ENCODE results near the gene ISL2. TPM values are rescaled to one million over a fixed set of nuclear protein-coding genes. Genes with fewer than 3 reads are reported as not detected.

ISL2 gene
- total RNA-seq, 4 donors from 2014 or later = 1.8 to 5.1 (median 4.2) TPM

DNA sequence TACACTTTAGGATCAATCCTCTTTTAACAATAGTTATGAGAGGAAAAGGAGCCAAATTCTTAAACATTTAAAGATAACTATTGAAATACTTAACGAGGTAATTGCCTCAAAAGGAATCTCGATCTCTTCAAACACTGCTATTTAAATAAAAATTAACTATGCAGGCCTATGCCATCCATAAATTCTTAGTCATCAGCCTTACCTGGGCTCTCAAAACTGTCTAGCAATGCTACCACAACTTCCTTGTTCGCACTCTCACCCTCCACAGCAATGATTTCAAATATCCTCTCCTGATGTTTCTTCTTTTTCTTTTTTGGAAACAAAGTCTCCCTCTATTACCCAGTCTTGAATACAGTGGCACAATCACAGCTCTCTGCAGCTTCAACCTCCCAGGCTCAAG lies 37.6 kb upstream of the ISL2 start:
- peaks cover 18 to 38% (median 25%) of the 10 kb centered on the region in 4 donors for H3K4me1 ChIP-seq
- TF ChIP-seq, protein P1, sequence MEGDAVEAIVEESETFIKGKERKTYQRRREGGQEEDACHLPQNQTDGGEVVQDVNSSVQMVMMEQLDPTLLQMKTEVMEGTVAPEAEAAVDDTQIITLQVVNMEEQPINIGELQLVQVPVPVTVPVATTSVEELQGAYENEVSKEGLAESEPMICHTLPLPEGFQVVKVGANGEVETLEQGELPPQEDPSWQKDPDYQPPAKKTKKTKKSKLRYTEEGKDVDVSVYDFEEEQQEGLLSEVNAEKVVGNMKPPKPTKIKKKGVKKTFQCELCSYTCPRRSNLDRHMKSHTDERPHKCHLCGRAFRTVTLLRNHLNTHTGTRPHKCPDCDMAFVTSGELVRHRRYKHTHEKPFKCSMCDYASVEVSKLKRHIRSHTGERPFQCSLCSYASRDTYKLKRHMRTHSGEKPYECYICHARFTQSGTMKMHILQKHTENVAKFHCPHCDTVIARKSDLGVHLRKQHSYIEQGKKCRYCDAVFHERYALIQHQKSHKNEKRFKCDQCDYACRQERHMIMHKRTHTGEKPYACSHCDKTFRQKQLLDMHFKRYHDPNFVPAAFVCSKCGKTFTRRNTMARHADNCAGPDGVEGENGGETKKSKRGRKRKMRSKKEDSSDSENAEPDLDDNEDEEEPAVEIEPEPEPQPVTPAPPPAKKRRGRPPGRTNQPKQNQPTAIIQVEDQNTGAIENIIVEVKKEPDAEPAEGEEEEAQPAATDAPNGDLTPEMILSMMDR (IDR thresholded peaks at IDR 0.05) = no peak
- 89% methylated on average over 3 of the region's 3 CpGs for WGBS
- intact Hi-C loops (cut with DNase I) = no loop called here
- H3K4me3 ChIP-seq = no peak overlapping the region
- DNase-seq (ENCODE audit: extremely low spot score) = no peak
- H3K27me3 ChIP-seq = no peaks in the 10 kb centered on the region
- H3K9me3 ChIP-seq = no peaks in the 10 kb centered on the region
- H3K36me3 ChIP-seq = no peaks in the 10 kb centered on the region
- H3K27ac ChIP-seq (replicated peaks in 1 of 4) = no peak overlapping the region

DNA sequence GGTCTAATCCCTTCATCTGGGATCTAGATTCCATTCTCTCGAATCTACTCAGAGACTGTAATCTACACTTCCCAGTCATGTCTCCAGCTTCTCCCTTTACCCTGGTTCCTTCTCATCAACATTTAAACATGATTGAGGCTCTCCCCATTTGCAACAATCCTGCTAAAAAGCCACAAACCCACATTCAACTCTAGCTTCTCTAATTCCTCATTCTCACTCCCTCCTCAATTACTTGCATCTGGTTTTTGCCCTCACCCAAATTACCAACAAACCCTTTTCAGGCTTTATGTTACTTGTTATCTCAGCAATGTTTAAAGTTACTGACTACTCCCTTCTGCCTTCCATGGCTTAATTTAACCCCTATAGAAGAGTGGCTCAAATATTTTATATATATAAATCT lies 36.8 kb upstream of the ISL2 start:
- WGBS = 77% methylated on average over 1 of the region's 1 CpG
- Histone ChIP-seq H3K9me3 (no peaks in the 10 kb centered on the region), H3K27ac (replicated peaks in 1 of 4) (no peak overlapping the region), H3K4me3 (no peak overlapping the region), H3K27me3 (no peaks in the 10 kb centered on the region), H3K36me3 (no peaks in the 10 kb centered on the region), H3K4me1 (peaks cover 15 to 38% (median 23%) of the 10 kb centered on the region in 4 donors)
- no peak for DNase-seq (ENCODE audit: extremely low spot score)
- intact Hi-C loops (cut with DNase I) = no loop called here
- no peak for TF ChIP-seq EP300 (IDR thresholded peaks at IDR 0.05)

DNA sequence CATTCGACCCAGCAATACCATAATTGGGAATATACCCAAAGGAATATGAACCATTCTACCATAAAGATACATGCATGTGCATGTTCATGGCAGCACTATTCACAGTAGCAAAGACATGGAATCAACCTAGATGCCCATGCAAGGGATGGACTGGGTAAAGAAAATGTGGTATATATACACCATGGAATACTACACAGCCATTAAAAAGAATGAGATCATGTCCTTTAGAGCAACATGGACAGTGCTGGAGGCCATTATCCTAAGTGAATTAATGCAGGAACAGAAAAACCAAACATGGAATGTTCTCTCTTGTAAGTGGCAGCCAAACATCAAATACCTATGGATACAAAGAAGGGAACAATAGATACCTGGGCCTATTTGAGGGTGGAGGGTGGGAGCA lies 32.7 kb upstream of the ISL2 start:
- Histone ChIP-seq H3K36me3 (no peaks in the 10 kb centered on the region), H3K27ac (replicated peaks in 1 of 4) (no peak overlapping the region), H3K4me3 (no peak overlapping the region), H3K4me1 (peaks cover 9 to 37% (median 24%) of the 10 kb centered on the region in 4 donors), H3K9me3 (no peaks in the 10 kb centered on the region), H3K27me3 (no peaks in the 10 kb centered on the region)
- TF ChIP-seq, protein P1 (IDR thresholded peaks at IDR 0.05) = no peak
- TF ChIP-seq POLR2A (IDR thresholded peaks at IDR 0.05; ENCODE audit: low read depth) (no peak), EP300 (IDR thresholded peaks at IDR 0.05) (no peak), POLR2AphosphoS5 (IDR thresholded peaks at IDR 0.05) (no peak)
- 87% methylated on average over 1 of the region's 1 CpG for WGBS
- no peak for DNase-seq (ENCODE audit: extremely low spot score)
- intact Hi-C loops (cut with DNase I) = no loop called here

DNA sequence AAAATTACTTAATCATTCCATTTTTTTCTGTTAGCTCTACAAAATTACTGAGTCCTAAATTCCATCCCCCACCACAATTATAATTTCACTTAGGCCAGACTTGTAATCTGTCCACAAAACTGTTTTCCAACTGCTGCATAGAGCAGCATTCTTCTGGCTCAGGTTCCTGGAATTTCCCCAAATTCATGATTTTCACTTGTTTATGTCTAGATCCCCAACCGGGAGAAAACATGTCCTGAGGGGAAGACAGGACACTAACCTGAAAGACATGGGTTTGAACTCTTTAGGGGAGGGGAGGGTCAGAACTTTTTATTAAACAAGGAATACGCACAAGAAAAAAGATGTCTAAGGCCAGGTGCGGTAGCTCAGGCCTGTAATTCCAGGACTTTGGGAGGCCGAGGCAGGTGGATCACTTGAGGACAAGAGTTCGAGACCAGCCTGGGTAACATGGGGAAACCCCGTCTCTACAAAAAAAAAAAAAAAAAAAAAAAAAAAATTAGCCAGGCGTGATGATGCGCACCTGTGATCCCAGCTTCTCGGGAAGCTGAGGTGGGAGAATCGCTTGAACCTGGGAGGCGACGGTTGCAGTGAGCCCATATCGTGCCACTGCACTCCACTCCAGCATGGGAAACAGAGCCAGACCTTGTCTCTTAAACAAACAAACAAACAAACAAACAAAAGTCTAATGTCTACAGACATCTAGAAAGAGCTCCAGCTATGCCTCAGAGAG lies 26.8 kb upstream of the ISL2 start:
- no peak for TF ChIP-seq EP300 (IDR thresholded peaks at IDR 0.05)
- no peak for TF ChIP-seq POLR2AphosphoS5 (IDR thresholded peaks at IDR 0.05)
- intact Hi-C loops (cut with DNase I) = no loop called here
- WGBS = 80% methylated on average over 13 of the region's 13 CpGs
- Histone ChIP-seq H3K27ac (replicated peaks in 1 of 4) (peak overlapping the region in 3 of 4 donors; percentile 86 to 98 (median 90)), H3K4me1 (peaks cover 21 to 26% (median 24%) of the 10 kb centered on the region in 4 donors), H3K4me3 (peak overlapping the region; percentile 72 to 98 (median 76)), H3K27me3 (no peaks in the 10 kb centered on the region), H3K9me3 (no peaks in the 10 kb centered on the region), H3K36me3 (no peaks in the 10 kb centered on the region)
- no peak for DNase-seq (ENCODE audit: extremely low spot score)

DNA sequence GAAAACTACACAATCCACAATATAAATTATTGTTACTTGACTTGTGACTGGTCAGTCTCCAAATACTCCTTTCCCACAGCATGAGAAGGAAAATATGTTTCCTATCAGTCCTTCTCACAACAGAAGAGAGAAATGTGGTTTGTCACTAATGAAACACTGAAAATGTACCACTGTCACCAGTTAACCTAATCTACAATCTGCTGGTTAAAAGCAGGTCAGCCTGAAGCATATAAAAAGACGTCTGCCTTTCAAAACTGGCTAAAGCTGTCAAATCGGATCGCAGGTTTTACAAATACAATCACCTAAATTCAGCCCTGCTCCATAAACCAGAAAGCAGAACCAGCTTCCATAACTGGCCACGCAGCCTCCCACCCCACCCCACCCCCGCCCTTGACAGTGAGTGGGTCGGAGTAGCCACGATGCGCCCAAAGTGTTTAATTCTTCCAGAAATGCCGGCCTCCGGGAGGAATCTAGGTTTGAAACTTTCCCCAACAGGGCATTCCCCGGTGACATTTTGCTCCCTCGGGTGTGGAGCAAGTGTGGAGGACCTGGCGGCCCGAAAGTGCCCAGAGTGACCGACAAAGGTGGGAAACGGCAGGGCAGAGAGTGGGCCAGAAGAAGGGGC lies 26.0 kb upstream of the ISL2 start:
- peaks cover 21 to 26% (median 24%) of the 10 kb centered on the region in 4 donors for H3K4me1 ChIP-seq
- no peaks in the 10 kb centered on the region for H3K36me3 ChIP-seq
- H3K9me3 ChIP-seq = no peaks in the 10 kb centered on the region
- no peaks in the 10 kb centered on the region for H3K27me3 ChIP-seq
- DNase-seq (ENCODE audit: extremely low spot score) = no peak
- intact Hi-C loops (cut with DNase I) = no loop called here
- peak overlapping the region; percentile 72 to 98 (median 76) for H3K4me3 ChIP-seq
- H3K27ac ChIP-seq (replicated peaks in 1 of 4) = peak overlapping the region; percentile 82 to 98 (median 88)
- TF ChIP-seq EP300 (IDR thresholded peaks at IDR 0.05) = no peak
- TF ChIP-seq, protein P1 (IDR thresholded peaks at IDR 0.05) = no peak
- no peak for TF ChIP-seq POLR2A (IDR thresholded peaks at IDR 0.05; ENCODE audit: low read depth)
- TF ChIP-seq POLR2AphosphoS5 (IDR thresholded peaks at IDR 0.05) = no peak
- 1% methylated on average over 16 of the region's 16 CpGs for WGBS
